Kidney glomerular epithelial cell (primary cell): Measurements from ENCODE around the gene SSX2IP.
A peak's percentile ranks its signal among the peaks of the same experiment; 100 is the strongest.
"Not testable (repeated sequence)": the region's sequence is repeated elsewhere in the genome, so short reads cannot be mapped to it uniquely, and the experiment has no call there.

Experiments used
- DNase-seq: peaks from one replicate; lab custom pipeline; 2025; lab: John Stamatoyannopoulos, UW

Gene SSX2IP

GRCh38 chr1:84615790-84616189 is 74.5 kb downstream of the SSX2IP start:
- DNase-seq = no peak

- DNase-seq = no peak
Observed at GRCh38 chr1:84613887-84614286, 76.4 kb downstream of the SSX2IP start.

- no peak for DNase-seq
Observed at GRCh38 chr1:84613026-84613425, 77.2 kb downstream of the SSX2IP start.

- no peak for DNase-seq
Observed at GRCh38 chr1:84611796-84612195, 78.5 kb downstream of the SSX2IP start.

- no peak for DNase-seq
Observed at GRCh38 chr1:84611091-84611490, 79.2 kb downstream of the SSX2IP start.

GRCh38 chr1:84606977-84607376 is 83.3 kb downstream of the SSX2IP start:
- DNase-seq = no peak

- DNase-seq = no peak
Observed at GRCh38 chr1:84605157-84605556, 85.1 kb downstream of the SSX2IP start.

GRCh38 chr1:84603941-84604830 is 86.1 kb downstream of the SSX2IP start:
- DNase-seq = peak; percentile 9

- no peak for DNase-seq
Observed at GRCh38 chr1:84603223-84603622, 87.0 kb downstream of the SSX2IP start.

- no peak for DNase-seq
Observed at GRCh38 chr1:84600796-84601195, 89.5 kb downstream of the SSX2IP start.

- DNase-seq = peak; percentile 31
Observed at GRCh38 chr1:84598846-84599741, 91.2 kb downstream of the SSX2IP start.

- no peak for DNase-seq
Observed at GRCh38 chr1:84598418-84598817, 91.8 kb downstream of the SSX2IP start.

GRCh38 chr1:84597011-84597410 is 93.2 kb downstream of the SSX2IP start:
- no peak for DNase-seq

GRCh38 chr1:84594959-84595358 is 95.3 kb downstream of the SSX2IP start:
- DNase-seq = not testable (repeated sequence)
